DMS153 treated with DMSO at 0.1 percent for 48 hours (cell line): ENCODE measurements around the gene RCN1.

Experiments used
- DNase-seq: peaks from one replicate; lab custom pipeline; 2025; ENCODE audit not compliant: unreplicated experiment; lab: John Stamatoyannopoulos, UW

RCN1 gene

DNA sequence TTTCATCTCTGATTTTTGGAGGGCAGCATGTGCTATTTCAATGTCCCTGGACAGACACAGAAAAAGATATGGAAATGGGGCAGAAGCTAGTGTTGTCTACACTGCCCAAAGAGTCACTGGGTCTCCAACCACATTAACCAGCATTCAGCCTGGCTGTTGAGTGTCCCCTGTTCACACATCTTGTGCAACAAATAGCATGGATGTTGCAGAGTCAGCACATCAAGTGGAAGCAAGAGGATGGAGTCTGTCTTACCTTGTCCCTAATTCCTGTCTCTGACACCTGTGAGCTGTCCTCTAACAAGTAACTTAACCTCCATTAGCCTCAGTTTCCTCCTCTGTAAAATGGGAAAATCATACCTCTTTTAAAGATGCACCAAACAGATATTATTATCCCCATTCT lies 60.2 kb downstream of the RCN1 start:
- DNase-seq = no peak

DNA sequence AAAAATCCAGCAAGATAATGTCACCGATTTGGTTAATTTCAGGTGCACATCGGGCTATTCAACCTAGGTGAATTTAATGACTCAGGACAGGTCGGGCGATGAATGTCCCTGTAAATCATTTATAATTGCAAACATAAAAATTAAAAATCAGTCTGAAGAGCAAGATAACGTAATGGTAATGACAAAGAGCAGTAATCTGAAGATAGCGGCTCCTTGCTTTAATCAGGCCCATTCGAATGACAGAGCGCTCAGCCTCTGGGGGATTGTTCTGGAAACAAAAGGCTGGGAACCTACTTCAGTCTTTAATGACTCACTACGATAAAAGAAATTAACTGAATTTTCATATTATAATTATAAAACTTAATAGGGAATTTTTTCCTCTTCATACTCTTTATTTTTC lies 61.3 kb downstream of the RCN1 start:
- no peak for DNase-seq

DNA sequence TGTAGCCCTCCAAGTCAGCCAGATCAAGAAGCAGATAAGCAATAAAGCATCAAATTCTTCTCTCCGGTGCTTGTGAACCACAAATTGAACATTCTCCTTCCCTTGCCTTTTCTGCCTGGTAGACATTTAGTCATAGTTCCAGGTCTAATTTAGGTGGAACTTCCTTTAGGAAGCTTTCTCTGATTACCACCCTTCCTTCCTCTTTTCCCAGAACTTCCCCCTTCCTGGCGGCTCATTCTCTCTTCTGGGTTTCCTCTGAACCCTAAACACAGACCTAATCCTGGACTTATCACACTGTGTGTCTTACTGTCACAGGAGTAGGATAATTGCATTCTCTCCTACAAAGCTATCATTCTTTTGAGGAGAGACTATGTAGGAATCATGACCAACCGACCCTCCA lies 61.9 kb downstream of the RCN1 start:
- no peak for DNase-seq

GRCh38 chr11:32153747-32154146 lies 62.9 kb downstream of the RCN1 start:
- no peak for DNase-seq

DNA sequence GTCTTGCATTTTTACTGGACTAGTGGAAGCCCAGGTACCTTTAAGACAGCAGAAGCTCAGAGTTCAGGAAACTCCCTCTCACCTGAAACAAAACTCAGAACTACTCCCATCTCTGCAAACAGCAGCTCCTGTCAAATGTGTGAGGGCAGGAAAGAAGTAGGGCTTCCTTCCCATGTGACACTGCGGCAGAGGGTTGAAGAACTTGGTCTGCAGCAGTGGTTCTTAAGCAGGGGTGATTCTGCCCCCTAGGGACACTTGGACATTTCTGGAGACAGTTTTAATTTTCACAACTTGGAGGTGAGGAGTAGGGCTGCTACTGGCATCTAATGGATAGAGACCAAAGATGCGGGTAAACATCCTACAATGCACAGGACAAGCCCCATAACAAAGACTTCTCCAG lies 63.4 kb downstream of the RCN1 start:
- no peak for DNase-seq
